SK-N-MC (cell line): ENCODE data around the gene ATP6V1C2.

ENCODE experiments used
- DNase-seq: peaks from one replicate; pipeline ENCODE4 v3.0.0-alpha.2; 2011; ENCODE audit warnings: low read depth, low spot score
- H3K27ac ChIP-seq: fragments of 200-600 bp; sonication (generic); 2 replicates; pipeline ENCODE4 v1.5.1; 2016; ENCODE audit warnings: mixed run types
- H3K36me3 ChIP-seq: fragments of 200-600 bp; sonication (generic); 2 replicates; pipeline ENCODE4 v1.6.1; 2017; ENCODE audit warnings: antibody characterized with exemption, low read length, mixed read lengths; ENCODE audit not compliant: insufficient read depth
- H3K4me3 ChIP-seq: fragments of 200-600 bp; sonication (generic); 2 replicates; pipeline ENCODE4 v1.5.1; 2016
- H3K9ac ChIP-seq: fragments of 200-600 bp; sonication (generic); 2 replicates; pipeline ENCODE4 v1.8.0; 2017; ENCODE audit warnings: mixed run types, mixed read lengths; ENCODE audit not compliant: insufficient read length
- H3K9me3 ChIP-seq: fragments of 200-600 bp; sonication (generic); 2 replicates; pipeline ENCODE4 v1.6.1; 2017; ENCODE audit warnings: low read depth, mild to moderate bottlenecking, antibody characterized with exemption, low read length, moderate library complexity, mixed read lengths
- EZH2 ChIP-seq: fragments of 200-600 bp; sonication (generic); IDR thresholded peaks from one replicate; pipeline ENCODE4 v1.6.1; 2017; ENCODE audit warnings: antibody characterized with exemption
- FOXP2 ChIP-seq: optimal IDR thresholded peaks from 2 replicates; pipeline ENCODE3; 2011; ENCODE audit warnings: mild to moderate bottlenecking, moderate library complexity; ENCODE audit not compliant: insufficient read depth; ENCODE audit errors: extremely low read length, control extremely low read depth
- POLR2AphosphoS5 ChIP-seq: IDR thresholded peaks from 2 replicates; pipeline ENCODE4 v1.6.1; 2012; ENCODE audit warnings: mild to moderate bottlenecking, low read depth, low read length, borderline replicate concordance

Gene ATP6V1C2

GRCh38 chr2:10721396-10722251 is at the start of gene ATP6V1C2:
TSS of gene ATP6V1C2 (plus strand) at chr2:10721630. CDS start at chr2:10722850, 1,220 bp downstream.
- no peak within 1 kb of the TSS for H3K9ac ChIP-seq
- TF ChIP-seq EZH2 (peak; percentile 28), FOXP2 (no peak)

GRCh38 chr2:10675131-10675530 is 46.3 kb upstream of the ATP6V1C2 start:
- Histone ChIP-seq H3K4me3 (no peak overlapping the region), H3K9ac (no peak overlapping the region), H3K9me3 (no peaks in the 10 kb centered on the region), H3K27ac (no peak overlapping the region), H3K36me3 (peaks cover 54% of the 10 kb centered on the region)
- TF ChIP-seq POLR2AphosphoS5: no peak
- no peak for TF ChIP-seq EZH2
- no peak for TF ChIP-seq FOXP2
- no peak for DNase-seq

More at GRCh38 chr2:10721396-10722251, at the start of gene ATP6V1C2:
- H3K36me3 ChIP-seq: no peaks in the 10 kb centered on the region
- no peak for DNase-seq
- H3K27ac ChIP-seq: no peak within 1 kb of the TSS
- H3K4me3 ChIP-seq: peak within 1 kb of the TSS; percentile 77
- H3K9me3 ChIP-seq: no peaks in the 10 kb centered on the region

- TF ChIP-seq POLR2AphosphoS5: no peak
- TF ChIP-seq FOXP2: no peak
- no peak for TF ChIP-seq EZH2
- Histone ChIP-seq H3K36me3 (peaks cover 53% of the 10 kb centered on the region), H3K4me3 (no peak overlapping the region), H3K9ac (no peak overlapping the region), H3K27ac (no peak overlapping the region), H3K9me3 (no peaks in the 10 kb centered on the region)
- DNase-seq: no peak
Measured at GRCh38 chr2:10678225-10678624, 43.2 kb upstream of the ATP6V1C2 start.

GRCh38 chr2:10680214-10680613 is 41.2 kb upstream of the ATP6V1C2 start:
- Histone ChIP-seq H3K9ac (no peak overlapping the region), H3K4me3 (no peak overlapping the region), H3K36me3 (peaks cover 66% of the 10 kb centered on the region), H3K27ac (no peak overlapping the region), H3K9me3 (no peaks in the 10 kb centered on the region)
- TF ChIP-seq FOXP2 (no peak), EZH2 (no peak), POLR2AphosphoS5 (no peak)
- DNase-seq: no peak

- Histone ChIP-seq H3K9ac (no peak overlapping the region), H3K27ac (no peak overlapping the region), H3K4me3 (no peak overlapping the region), H3K36me3 (peaks cover 62% of the 10 kb centered on the region), H3K9me3 (no peaks in the 10 kb centered on the region)
- DNase-seq: no peak
- TF ChIP-seq POLR2AphosphoS5: no peak
- no peak for TF ChIP-seq FOXP2
- no peak for TF ChIP-seq EZH2
Measured at GRCh38 chr2:10680957-10681356, 40.5 kb upstream of the ATP6V1C2 start.

GRCh38 chr2:10686176-10686730 is 35.2 kb upstream of the ATP6V1C2 start:
- H3K4me3 ChIP-seq: no peak overlapping the region
- H3K36me3 ChIP-seq: peaks cover 33% of the 10 kb centered on the region
- TF ChIP-seq EZH2: no peak
- no peak for TF ChIP-seq FOXP2
- no peak overlapping the region for H3K27ac ChIP-seq
- no peak for DNase-seq
- no peaks in the 10 kb centered on the region for H3K9me3 ChIP-seq
- no peak overlapping the region for H3K9ac ChIP-seq

GRCh38 chr2:10688921-10689807 is 32.3 kb upstream of the ATP6V1C2 start:
- Histone ChIP-seq H3K9ac (peak overlapping the region; percentile 98), H3K36me3 (peaks cover 14% of the 10 kb centered on the region), H3K27ac (peak overlapping the region; percentile 60; the same call in 1 of the 2 replicates), H3K4me3 (peak overlapping the region; percentile 98), H3K9me3 (no peaks in the 10 kb centered on the region)
- TF ChIP-seq EZH2 (no peak), FOXP2 (no peak), POLR2AphosphoS5 (no peak)
- no peak for DNase-seq

- H3K9ac ChIP-seq: no peak overlapping the region
- no peak overlapping the region for H3K4me3 ChIP-seq
- H3K9me3 ChIP-seq: no peaks in the 10 kb centered on the region
- TF ChIP-seq EZH2 (no peak), POLR2AphosphoS5 (peak; percentile 26; the same call in 1 of the 2 replicates), FOXP2 (no peak)
- no peak overlapping the region for H3K27ac ChIP-seq
- H3K36me3 ChIP-seq: no peaks in the 10 kb centered on the region; the same call in 1 of the 2 replicates
- DNase-seq: no peak
Measured at GRCh38 chr2:10691521-10691920, 29.9 kb upstream of the ATP6V1C2 start.
